Measurements from ENCODE around the gene OR52N2.

OR52N2 gene

GRCh38 chr11:5841797-5842196 lies 33.1 kb downstream of the OR52N2 start, which contains the start of gene OR52E6:
Gene OR52E6 (minus strand): TSS chr11:5841897. CDS start chr11:5841897, 0 bp downstream.
- no peaks in the 10 kb centered on the region for H3K9me3 Mint-ChIP-seq

DNA sequence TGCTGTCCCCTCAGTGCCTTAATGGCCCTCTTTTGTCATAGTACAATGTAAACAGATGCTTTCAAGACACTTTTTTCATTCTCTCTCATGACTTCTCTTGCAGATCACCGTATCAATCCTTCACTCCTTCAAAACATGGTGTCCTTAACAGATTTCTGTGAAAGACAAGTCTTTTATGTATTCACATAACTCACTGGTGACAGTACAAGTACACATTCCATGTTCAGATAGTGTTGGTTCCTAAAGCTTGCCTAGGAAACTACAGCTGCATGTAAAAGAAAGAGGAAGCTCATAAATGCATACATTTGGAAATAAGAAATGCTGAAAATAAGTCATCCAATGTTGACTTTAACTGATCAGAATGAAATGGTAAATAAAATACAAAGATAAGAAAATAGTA lies 38.0 kb downstream of the OR52N2 start:
- no peak overlapping the region for H3K4me3 Mint-ChIP-seq
- H3K4me1 Mint-ChIP-seq (ENCODE audit: low read depth) = no peaks in the 10 kb centered on the region
- no peak for DNase-seq
- H3K27me3 Mint-ChIP-seq = peaks cover 8% of the 10 kb centered on the region
- no peak overlapping the region for H3K27ac Mint-ChIP-seq
- no peaks in the 10 kb centered on the region for H3K36me3 Mint-ChIP-seq (ENCODE audit: low read depth)
- H3K9me3 Mint-ChIP-seq = no peaks in the 10 kb centered on the region

More at GRCh38 chr11:5841797-5842196, 33.1 kb downstream of the OR52N2 start, which contains the start of gene OR52E6:
- Mint-ChIP-seq H3K27ac (no peak within 1 kb of the TSS), H3K36me3 (ENCODE audit: low read depth) (no peaks in the 10 kb centered on the region), H3K4me3 (no peak within 1 kb of the TSS), H3K27me3 (peaks cover 36% of the 10 kb centered on the region), H3K4me1 (ENCODE audit: low read depth) (no peaks in the 10 kb centered on the region)
- DNase-seq = no peak

DNA sequence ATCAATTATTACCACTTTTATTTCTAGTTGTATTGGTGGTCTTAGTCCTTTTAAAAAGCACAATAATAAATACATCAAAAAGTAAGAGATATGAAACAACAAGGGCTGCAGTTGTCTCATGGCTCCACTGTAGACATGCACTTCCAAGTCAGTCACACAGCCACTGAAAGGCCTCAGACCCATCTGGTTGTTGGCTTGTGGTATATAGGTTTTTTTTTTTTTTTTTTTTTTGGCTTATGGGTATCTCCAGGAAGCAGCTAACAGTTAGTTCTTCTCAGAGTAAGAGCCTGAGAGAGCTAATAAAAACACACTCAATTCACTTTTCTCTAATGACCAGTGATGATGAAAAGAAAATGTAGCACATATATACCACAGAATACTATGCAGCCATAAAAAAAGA lies 39.0 kb downstream of the OR52N2 start:
- H3K9me3 Mint-ChIP-seq = no peaks in the 10 kb centered on the region
- H3K27me3 Mint-ChIP-seq = peaks cover 12% of the 10 kb centered on the region
- H3K27ac Mint-ChIP-seq = no peak overlapping the region
- H3K4me3 Mint-ChIP-seq = no peak overlapping the region
- H3K4me1 Mint-ChIP-seq (ENCODE audit: low read depth) = no peaks in the 10 kb centered on the region
- no peaks in the 10 kb centered on the region for H3K36me3 Mint-ChIP-seq (ENCODE audit: low read depth)
- no peak for DNase-seq

DNA sequence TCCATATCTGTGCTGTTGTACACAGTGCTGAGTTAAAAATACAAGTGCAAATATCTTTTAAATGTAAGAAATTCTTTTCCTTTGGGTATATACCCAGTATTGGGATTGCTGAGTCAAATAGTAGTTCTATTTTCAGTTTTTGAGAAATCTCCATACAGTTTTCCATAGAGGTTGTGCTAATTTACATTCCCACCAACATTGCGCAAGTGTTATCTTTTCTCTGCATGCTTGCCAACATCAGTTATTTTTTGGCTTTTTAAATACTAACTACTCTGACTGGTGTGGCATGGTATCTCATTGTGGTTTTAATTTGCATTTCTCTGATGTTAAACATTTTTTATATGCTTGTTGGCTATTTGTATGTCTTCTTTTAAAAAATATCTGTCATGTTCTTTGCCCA lies 42.3 kb downstream of the OR52N2 start:
- Mint-ChIP-seq H3K27me3 (peaks cover 33% of the 10 kb centered on the region), H3K9me3 (no peaks in the 10 kb centered on the region), H3K27ac (no peak overlapping the region), H3K36me3 (ENCODE audit: low read depth) (no peaks in the 10 kb centered on the region), H3K4me3 (no peak overlapping the region), H3K4me1 (ENCODE audit: low read depth) (no peaks in the 10 kb centered on the region)
- no peak for DNase-seq

DNA sequence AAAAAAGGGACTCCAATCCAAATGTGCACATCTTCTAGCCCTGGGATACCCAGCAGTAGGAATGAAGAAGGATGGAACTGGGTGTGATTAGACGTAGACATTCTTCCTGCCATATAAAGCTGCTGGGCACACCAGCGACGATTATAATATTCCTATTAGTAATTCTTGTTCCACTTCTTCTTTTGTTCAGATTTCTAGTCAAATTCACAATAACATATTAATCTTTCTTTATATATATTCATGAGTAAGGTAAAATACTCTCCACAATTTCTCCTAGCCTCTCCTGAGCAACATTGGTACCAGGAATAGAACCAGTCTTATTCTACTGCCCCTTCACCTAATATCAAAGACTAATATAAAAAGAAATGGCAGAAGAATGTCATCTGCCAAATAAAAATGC lies 48.9 kb downstream of the OR52N2 start, which contains the start of gene OR52E8:
Gene OR52E8, minus strand, starts transcription at position 101 of the 400 bp plus-strand sequence. Its CDS starts 0 bp downstream, at position 101.
- no peaks in the 10 kb centered on the region for H3K36me3 Mint-ChIP-seq (ENCODE audit: low read depth)
- no peak within 1 kb of the TSS for H3K4me3 Mint-ChIP-seq
- no peak within 1 kb of the TSS for H3K27ac Mint-ChIP-seq
- no peaks in the 10 kb centered on the region for H3K4me1 Mint-ChIP-seq (ENCODE audit: low read depth)
- H3K27me3 Mint-ChIP-seq = peaks cover 38% of the 10 kb centered on the region
- no peak for DNase-seq
- H3K9me3 Mint-ChIP-seq = no peaks in the 10 kb centered on the region

GRCh38 chr11:5865826-5866225 lies 57.1 kb downstream of the OR52N2 start:
- H3K27me3 Mint-ChIP-seq = peaks cover 29% of the 10 kb centered on the region
- no peak overlapping the region for H3K4me3 Mint-ChIP-seq
- DNase-seq = no peak
- H3K4me1 Mint-ChIP-seq (ENCODE audit: low read depth) = no peaks in the 10 kb centered on the region
- no peak overlapping the region for H3K27ac Mint-ChIP-seq
- H3K36me3 Mint-ChIP-seq (ENCODE audit: low read depth) = no peaks in the 10 kb centered on the region
- H3K9me3 Mint-ChIP-seq = no peaks in the 10 kb centered on the region
